Upper lobe of left lung (tissue), 6 donors: ENCODE measurements around the gene NECTIN4. TPM values are rescaled to one million over a fixed set of nuclear protein-coding genes. Genes with fewer than 3 reads are reported as not detected.
A peak's percentile ranks its signal among the peaks of the same experiment; 100 is the strongest.

ENCODE experiments used
- ATAC-seq, 2 donors: fragments of 200-7000 bp; cut with Tn5 transposase; one replicate each; pipeline ENCODE4 v1.9.1; 2022; ENCODE audit warnings: mild to moderate bottlenecking in 2 of 2, moderate library complexity in 2 of 2; ENCODE audit not compliant: low FRiP score in 2 of 2
- DNase-seq, 2 donors: peaks; one replicate each; pipeline ENCODE4 v3.0.0-alpha.2; 2019 to 2020
- H3K27ac ChIP-seq, 4 donors: fragments of 200-600 bp; sonication (generic); one replicate each; pipeline ENCODE4 v1.5.1; 2016 to 2019
- H3K27me3 ChIP-seq, 4 donors: fragments of 200-600 bp; sonication (generic); one replicate each; pipeline ENCODE4 v1.5.1; 2017 to 2019
- H3K36me3 ChIP-seq, 4 donors: fragments of 200-600 bp; sonication (generic); one replicate each; pipeline ENCODE4 v1.5.1; 2016 to 2019
- H3K4me1 ChIP-seq, 4 donors: fragments of 200-600 bp; sonication (generic); one replicate each; pipeline ENCODE4 v1.5.1; 2018 to 2019
- H3K4me3 ChIP-seq, 4 donors: fragments of 200-600 bp; sonication (generic); one replicate each; pipeline ENCODE4 v1.5.1; 2017 to 2019; ENCODE audit warnings: mild to moderate bottlenecking in 2 of 4, moderate library complexity in 1 of 4
- H3K9me3 ChIP-seq, 4 donors: fragments of 200-600 bp; sonication (generic); one replicate each; pipeline ENCODE4 v1.5.1; 2018 to 2019
- CTCF ChIP-seq, 6 experiments: fragments of 450-650 bp in 4 of 6; fragments of 200-600 bp in 2 of 6; sonication (generic) in 2 of 6; IDR thresholded peaks; one replicate each; pipeline ENCODE4 v1.5.1; 2016 to 2019; ENCODE audit warnings: antibody characterized with exemption in 6 of 6
- EP300 ChIP-seq, 4 donors: sonication (generic); formaldehyde crosslinking; IDR thresholded peaks; one replicate each; pipeline ENCODE4 v1.5.1; 2017; ENCODE audit warnings: antibody characterized with exemption in 4 of 4, control low read depth in 2 of 4
- POLR2A ChIP-seq, 4 donors: fragments of 450-650 bp; IDR thresholded peaks; one replicate each; pipeline ENCODE4 v1.5.1; 2016 to 2017; ENCODE audit warnings: antibody characterized with exemption in 4 of 4, mild to moderate bottlenecking in 2 of 4
- POLR2AphosphoS5 ChIP-seq, 2 donors: sonication (generic); formaldehyde crosslinking; IDR thresholded peaks; one replicate each; pipeline ENCODE4 v1.5.1; 2017; ENCODE audit warnings: antibody characterized with exemption in 2 of 2
- WGBS, 2 donors: methylation state at CpG; one replicate each; pipeline ENCODE4 v1.1.5; 2017 to 2018; 5-methylcytosine and 5-hydroxymethylcytosine counted together
- total RNA-seq, 6 donors: library from RNA; depleted of rRNA in 4 of 6; stranded (reverse); fragments of >200 nt in 4 of 6; gene quantifications; one replicate each; pipeline versions ENCODE4 v1.1.0 to v1.2.1, GENCODE V29; 2016 to 2021
- donor health status: DM: no; HTN: no; CAD: no; lungs with moderate emphysema.
- donor health status: DM: no; HTN: yes; CAD: no; lungs with severe emphysema.

Gene NECTIN4
- total RNA-seq, 6 donors from 2014 or later, result 5.2 to 19.9 (median 12.1) TPM

- Histone ChIP-seq H3K27me3 (no peaks in the 10 kb centered on the region), H3K4me3 (no peak overlapping the region), H3K36me3 (peaks cover 5 to 24% (median 11%) of the 10 kb centered on the region in 4 donors), H3K9me3 (no peaks in the 10 kb centered on the region), H3K4me1 (peaks cover 19 to 30% (median 23%) of the 10 kb centered on the region in 4 donors), H3K27ac (no peak overlapping the region)
- DNase-seq (no peak), ATAC-seq (no peak)
- WGBS, 2 donors, result 81 to 89% methylated on average over 2 of the region's 2 CpGs
- TF ChIP-seq POLR2A (IDR thresholded peaks at IDR 0.05) (no peak), CTCF (IDR thresholded peaks at IDR 0.05) (no peak), POLR2AphosphoS5 (IDR thresholded peaks at IDR 0.05) (no peak), EP300 (IDR thresholded peaks at IDR 0.05) (no peak)
These were observed 11.2 kb upstream of the NECTIN4 start for GRCh38 chr1:161100556-161100955.

GRCh38 chr1:161099090-161099802, 9.9 kb upstream of the NECTIN4 start:
- no peak for DNase-seq
- no peak for ATAC-seq
- peak overlapping the region in 3 of 4 donors; percentile 59 to 74 (median 73) for H3K4me3 ChIP-seq
- TF ChIP-seq POLR2AphosphoS5 (IDR thresholded peaks at IDR 0.05) (no peak), EP300 (IDR thresholded peaks at IDR 0.05) (no peak)
- peaks cover 5 to 24% (median 11%) of the 10 kb centered on the region in 4 donors for H3K36me3 ChIP-seq
- WGBS, 2 donors, result 82 to 86% methylated on average over 9 of the region's 9 CpGs
- H3K27ac ChIP-seq, result no peak overlapping the region
- no peaks in the 10 kb centered on the region for H3K9me3 ChIP-seq
- peaks cover 19 to 30% (median 23%) of the 10 kb centered on the region in 4 donors for H3K4me1 ChIP-seq
- no peaks in the 10 kb centered on the region for H3K27me3 ChIP-seq

- H3K36me3 ChIP-seq, result peaks cover 5 to 24% (median 11%) of the 10 kb centered on the region in 4 donors
- TF ChIP-seq POLR2A (IDR thresholded peaks at IDR 0.05) (peak in 1 of 4 donors; percentile 37), CTCF (IDR thresholded peaks at IDR 0.05) (peak in 4 of 6 experiments; percentile 7 to 41 (median 30)), EP300 (IDR thresholded peaks at IDR 0.05) (no peak), POLR2AphosphoS5 (IDR thresholded peaks at IDR 0.05) (peak in 1 of 2 donors; percentile 24)
- H3K27ac ChIP-seq, result peak within 1 kb of the TSS; percentile 30 to 79 (median 45)
- peak within 1 kb of the TSS; percentile 59 to 74 (median 67) for H3K4me3 ChIP-seq
- WGBS, 2 donors, result 12 to 16% methylated on average over 18 to 48 of the region's 71 CpGs
- DNase-seq, result peak; percentile 91 to 93
- no peaks in the 10 kb centered on the region for H3K9me3 ChIP-seq
- H3K4me1 ChIP-seq, result peaks cover 19 to 30% (median 23%) of the 10 kb centered on the region in 4 donors
- no peaks in the 10 kb centered on the region for H3K27me3 ChIP-seq
- ATAC-seq, result peak; percentile 64 to 89
These were observed 9.1 kb upstream of the NECTIN4 start, which contains the start of gene KLHDC9 for GRCh38 chr1:161098210-161099068. Gene KLHDC9 (plus strand): TSS chr1:161098361. CDS start chr1:161098536, 175 bp downstream.

- Histone ChIP-seq H3K4me3 (no peak overlapping the region), H3K27ac (peak overlapping the region in 3 of 4 donors; percentile 38 to 79 (median 52)), H3K9me3 (no peaks in the 10 kb centered on the region), H3K36me3 (peaks cover 0 to 14% (median 6%) of the 10 kb centered on the region in 4 donors), H3K27me3 (no peaks in the 10 kb centered on the region), H3K4me1 (peaks cover 21 to 30% (median 26%) of the 10 kb centered on the region in 4 donors)
- ATAC-seq (peak in 1 of 2 donors; percentile 84), DNase-seq (no peak)
- WGBS, 2 donors, result 17 to 18% methylated on average over 1 of the region's 1 CpG
- TF ChIP-seq EP300 (IDR thresholded peaks at IDR 0.05) (no peak), POLR2AphosphoS5 (IDR thresholded peaks at IDR 0.05) (peak; percentile 31 to 42)
These were observed 7.2 kb upstream of the NECTIN4 start for GRCh38 chr1:161096530-161096929.

- no peaks in the 10 kb centered on the region for H3K9me3 ChIP-seq
- H3K4me1 ChIP-seq, result peaks cover 21 to 30% (median 26%) of the 10 kb centered on the region in 4 donors
- TF ChIP-seq CTCF (IDR thresholded peaks at IDR 0.05) (no peak), POLR2AphosphoS5 (IDR thresholded peaks at IDR 0.05) (no peak), EP300 (IDR thresholded peaks at IDR 0.05) (no peak), POLR2A (IDR thresholded peaks at IDR 0.05) (no peak)
- WGBS, 2 donors, result 94 to 100% methylated on average over 2 of the region's 2 CpGs
- no peak for ATAC-seq
- peaks cover 0 to 9% (median 2%) of the 10 kb centered on the region in 4 donors for H3K36me3 ChIP-seq
- H3K27ac ChIP-seq, result peak overlapping the region in 3 of 4 donors; percentile 29 to 79 (median 35)
- DNase-seq, result no peak
- H3K27me3 ChIP-seq, result no peaks in the 10 kb centered on the region
- H3K4me3 ChIP-seq, result no peak overlapping the region
These were observed 6.7 kb upstream of the NECTIN4 start for GRCh38 chr1:161096015-161096414.
